Measurements from ENCODE around the gene GAS2.
A peak's percentile ranks its signal among the peaks of the same experiment; 100 is the strongest.

GAS2 gene

GRCh38 chr11:22822203-22822602 lies 155.8 kb downstream of the GAS2 start:
- H3K36me3 ChIP-seq (ENCODE audit: low read length), result peaks cover 31% of the 10 kb centered on the region; the same call in 1 of the 2 replicates
- no peaks in the 10 kb centered on the region for H3K9me3 ChIP-seq (ENCODE audit: insufficient read depth, low read length)
- H2AFZ ChIP-seq (ENCODE audit: low read depth, low read length, severe bottlenecking), result no peak overlapping the region
- no peaks in the 10 kb centered on the region for H3K27me3 ChIP-seq (ENCODE audit: low read length)
- H3F3A ChIP-seq (ENCODE audit: insufficient read depth), result no peaks in the 10 kb centered on the region
- no peak overlapping the region for H3K27ac ChIP-seq (ENCODE audit: low read depth, low read length)
- TF ChIP-seq, protein P1, sequence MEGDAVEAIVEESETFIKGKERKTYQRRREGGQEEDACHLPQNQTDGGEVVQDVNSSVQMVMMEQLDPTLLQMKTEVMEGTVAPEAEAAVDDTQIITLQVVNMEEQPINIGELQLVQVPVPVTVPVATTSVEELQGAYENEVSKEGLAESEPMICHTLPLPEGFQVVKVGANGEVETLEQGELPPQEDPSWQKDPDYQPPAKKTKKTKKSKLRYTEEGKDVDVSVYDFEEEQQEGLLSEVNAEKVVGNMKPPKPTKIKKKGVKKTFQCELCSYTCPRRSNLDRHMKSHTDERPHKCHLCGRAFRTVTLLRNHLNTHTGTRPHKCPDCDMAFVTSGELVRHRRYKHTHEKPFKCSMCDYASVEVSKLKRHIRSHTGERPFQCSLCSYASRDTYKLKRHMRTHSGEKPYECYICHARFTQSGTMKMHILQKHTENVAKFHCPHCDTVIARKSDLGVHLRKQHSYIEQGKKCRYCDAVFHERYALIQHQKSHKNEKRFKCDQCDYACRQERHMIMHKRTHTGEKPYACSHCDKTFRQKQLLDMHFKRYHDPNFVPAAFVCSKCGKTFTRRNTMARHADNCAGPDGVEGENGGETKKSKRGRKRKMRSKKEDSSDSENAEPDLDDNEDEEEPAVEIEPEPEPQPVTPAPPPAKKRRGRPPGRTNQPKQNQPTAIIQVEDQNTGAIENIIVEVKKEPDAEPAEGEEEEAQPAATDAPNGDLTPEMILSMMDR (IDR thresholded peaks at IDR 0.05; ENCODE audit: insufficient read depth, low read length, poor library complexity, severe bottlenecking), result no peak
- no peak for TF ChIP-seq EZH2phosphoT487 (conservative IDR thresholded peaks at IDR 0.05; ENCODE audit: low read length)
- H3K4me2 ChIP-seq (ENCODE audit: low read depth, low read length, poor library complexity, severe bottlenecking), result no peak overlapping the region
- no peak overlapping the region for H3K9ac ChIP-seq (ENCODE audit: low read length)
- no peaks in the 10 kb centered on the region for H3K9me2 ChIP-seq (replicated peaks; ENCODE audit: insufficient read depth, low read length)
- H3K79me2 ChIP-seq (ENCODE audit: insufficient read depth, low read length), result no peaks in the 10 kb centered on the region
- no peaks in the 10 kb centered on the region for H4K20me1 ChIP-seq (ENCODE audit: low read depth, low read length)
- H3K4me3 ChIP-seq (ENCODE audit: insufficient read depth, low read length, poor library complexity, severe bottlenecking), result no peak overlapping the region

- Histone ChIP-seq H3K9me3 (ENCODE audit: insufficient read depth, low read length) (no peaks in the 10 kb centered on the region), H3K4me2 (ENCODE audit: low read depth, low read length, poor library complexity, severe bottlenecking) (peak overlapping the region; percentile 74), H3K9ac (ENCODE audit: low read length) (peak overlapping the region; percentile 69), H3K4me3 (ENCODE audit: insufficient read depth, low read length, poor library complexity, severe bottlenecking) (peak overlapping the region; percentile 86), H3K9me2 (replicated peaks; ENCODE audit: insufficient read depth, low read length) (no peaks in the 10 kb centered on the region), H3K36me3 (ENCODE audit: low read length) (peaks cover 18% of the 10 kb centered on the region; the same call in 1 of the 2 replicates), H2AFZ (ENCODE audit: low read depth, low read length, severe bottlenecking) (peak overlapping the region; percentile 76), H3K27me3 (ENCODE audit: low read length) (no peaks in the 10 kb centered on the region), H4K20me1 (ENCODE audit: low read depth, low read length) (no peaks in the 10 kb centered on the region), H3K27ac (ENCODE audit: low read depth, low read length) (no peak overlapping the region), H3F3A (ENCODE audit: insufficient read depth) (peaks cover 11% of the 10 kb centered on the region; the same call in 1 of the 2 replicates), H3K79me2 (ENCODE audit: insufficient read depth, low read length) (peaks cover 12% of the 10 kb centered on the region)
- no peak for TF ChIP-seq EZH2phosphoT487 (conservative IDR thresholded peaks at IDR 0.05; ENCODE audit: low read length)
- TF ChIP-seq, protein P1 (IDR thresholded peaks at IDR 0.05; ENCODE audit: insufficient read depth, low read length, poor library complexity, severe bottlenecking), result no peak
Observed at GRCh38 chr11:22828373-22828772, 162.0 kb downstream of the GAS2 start.

GRCh38 chr11:22829231-22830081 lies 163.0 kb downstream of the GAS2 start, which contains the start of gene SVIP:
Gene SVIP (minus strand): TSS chr11:22829801. CDS start chr11:22829748, 53 bp downstream.
- Histone ChIP-seq H3K27ac (ENCODE audit: low read depth, low read length) (peak within 1 kb of the TSS; percentile 60), H3K36me3 (ENCODE audit: low read length) (peaks cover 18% of the 10 kb centered on the region; the same call in 1 of the 2 replicates), H3K9me2 (replicated peaks; ENCODE audit: insufficient read depth, low read length) (no peaks in the 10 kb centered on the region), H3K9ac (ENCODE audit: low read length) (peak within 1 kb of the TSS; percentile 69), H3K27me3 (ENCODE audit: low read length) (no peaks in the 10 kb centered on the region), H3F3A (ENCODE audit: insufficient read depth) (peaks cover 11% of the 10 kb centered on the region; the same call in 1 of the 2 replicates), H3K79me2 (ENCODE audit: insufficient read depth, low read length) (peaks cover 12% of the 10 kb centered on the region), H2AFZ (ENCODE audit: low read depth, low read length, severe bottlenecking) (peak within 1 kb of the TSS; percentile 76), H4K20me1 (ENCODE audit: low read depth, low read length) (no peaks in the 10 kb centered on the region), H3K4me2 (ENCODE audit: low read depth, low read length, poor library complexity, severe bottlenecking) (peak within 1 kb of the TSS; percentile 74), H3K9me3 (ENCODE audit: insufficient read depth, low read length) (no peaks in the 10 kb centered on the region), H3K4me3 (ENCODE audit: insufficient read depth, low read length, poor library complexity, severe bottlenecking) (peak within 1 kb of the TSS; percentile 86)
- TF ChIP-seq, protein P1 (IDR thresholded peaks at IDR 0.05; ENCODE audit: insufficient read depth, low read length, poor library complexity, severe bottlenecking), result peak; percentile 75
- no peak for TF ChIP-seq EZH2phosphoT487 (conservative IDR thresholded peaks at IDR 0.05; ENCODE audit: low read length)
